Epidermal melanocyte (primary cell): ENCODE measurements around the gene VSIG1.

Experiments
- DNase-seq: peaks from one replicate; pipeline ENCODE4 v3.0.0; 2011; ENCODE audit warnings: low spot score; ENCODE audit not compliant: insufficient read length

VSIG1 gene

DNA sequence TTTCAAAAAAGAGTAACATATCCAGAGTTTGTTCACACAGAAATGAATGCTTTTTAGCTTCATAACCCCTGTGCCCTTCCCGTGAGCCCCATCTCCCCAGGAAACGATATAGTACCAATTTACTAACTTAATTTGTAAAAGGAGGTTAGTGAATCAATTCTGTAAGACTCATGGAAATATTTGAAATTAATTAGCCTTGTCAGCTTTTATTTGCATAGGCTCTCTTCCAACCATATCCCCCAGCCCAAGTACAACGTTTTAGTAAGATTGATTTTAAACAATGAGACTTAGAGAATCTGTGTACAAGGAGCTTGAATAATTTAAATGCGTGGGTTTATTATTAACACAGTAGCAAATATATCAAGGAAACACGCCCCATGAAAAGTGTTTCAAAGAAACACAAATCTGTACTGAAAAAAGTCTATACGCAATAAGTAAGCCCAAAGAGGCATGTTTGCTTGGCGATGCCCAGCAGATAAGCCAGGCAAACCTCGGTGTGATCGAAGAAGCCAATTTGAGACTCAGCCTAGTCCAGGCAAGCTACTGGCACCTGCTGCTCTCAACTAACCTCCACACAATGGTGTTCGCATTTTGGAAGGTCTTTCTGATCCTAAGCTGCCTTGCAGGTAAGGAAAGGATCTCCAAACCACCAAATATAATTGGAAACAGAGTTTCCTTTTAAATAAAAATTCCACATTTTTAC is at the start of gene VSIG1:
TSS of gene VSIG1 (plus strand) at position 512 of the 703 bp plus-strand sequence. CDS start at position 578, 66 bp downstream.
- no peak for DNase-seq

DNA sequence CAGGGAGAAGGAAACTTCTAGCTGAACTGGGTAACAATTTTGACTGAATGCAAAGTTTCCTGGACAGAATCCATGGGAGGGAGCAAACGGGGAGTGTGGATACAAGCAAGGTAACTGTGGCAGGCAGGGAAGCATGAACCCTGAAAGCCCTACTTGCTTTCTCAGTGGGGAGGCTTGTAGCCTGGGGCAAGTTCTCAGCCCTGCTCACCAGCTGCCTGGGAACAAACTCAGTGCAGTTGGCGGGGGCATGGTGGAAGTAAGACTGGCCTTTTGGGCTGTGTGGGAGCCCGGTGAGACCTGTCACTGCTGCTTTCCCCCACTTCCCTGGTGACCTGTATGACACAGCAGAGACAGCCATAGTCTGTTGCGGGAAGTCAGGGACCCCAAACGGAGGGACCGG is 48.7 kb upstream of the VSIG1 start:
- DNase-seq = no peak

DNA sequence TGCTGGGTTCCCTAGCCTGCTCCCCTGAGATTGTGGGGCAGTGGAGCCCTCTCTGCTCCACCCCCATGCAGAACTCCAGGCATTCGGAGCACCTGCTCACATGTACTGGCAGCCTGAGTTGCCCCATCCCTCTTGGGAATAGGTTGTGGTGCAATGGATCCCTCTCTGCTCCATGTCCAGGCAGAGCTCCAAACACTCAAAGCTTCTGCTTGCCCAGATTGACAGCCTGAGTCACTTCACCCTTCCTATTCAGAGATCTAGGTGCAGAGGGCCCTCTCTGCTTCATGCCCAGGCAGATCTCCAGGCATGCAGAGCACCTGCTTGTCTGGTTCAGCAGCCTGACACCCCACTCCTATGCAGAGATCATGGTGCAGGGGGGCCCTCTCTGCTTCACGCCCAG is 44.1 kb upstream of the VSIG1 start:
- no peak for DNase-seq

DNA sequence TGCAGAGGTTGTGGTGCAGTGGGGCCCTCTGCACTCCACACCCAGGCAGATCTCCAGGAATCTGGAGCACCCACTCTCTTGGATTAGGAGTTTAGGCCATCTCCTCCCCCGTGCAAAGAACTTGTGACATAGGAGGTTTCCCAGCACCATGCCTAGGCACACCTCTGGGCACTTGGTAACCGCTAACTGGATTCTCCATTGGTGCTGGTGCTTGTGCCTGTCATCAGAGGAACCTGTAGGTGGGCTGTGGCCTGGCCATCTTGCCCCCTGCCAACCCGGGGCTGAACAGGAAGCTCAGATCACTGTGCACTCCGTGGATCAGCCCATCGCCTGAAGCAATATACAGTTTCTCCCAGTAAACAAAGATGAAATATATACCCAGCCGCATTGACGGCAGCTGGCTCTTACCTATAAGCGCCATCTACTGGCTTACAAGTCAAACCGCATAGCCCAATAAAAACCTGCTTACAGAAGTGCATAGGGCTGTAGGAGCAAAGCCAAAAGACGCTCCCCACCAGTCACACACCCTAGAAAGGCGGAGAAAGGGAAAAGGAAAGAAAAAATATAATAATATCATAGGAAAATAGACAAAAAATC is 43.5 kb upstream of the VSIG1 start:
- no peak for DNase-seq

DNA sequence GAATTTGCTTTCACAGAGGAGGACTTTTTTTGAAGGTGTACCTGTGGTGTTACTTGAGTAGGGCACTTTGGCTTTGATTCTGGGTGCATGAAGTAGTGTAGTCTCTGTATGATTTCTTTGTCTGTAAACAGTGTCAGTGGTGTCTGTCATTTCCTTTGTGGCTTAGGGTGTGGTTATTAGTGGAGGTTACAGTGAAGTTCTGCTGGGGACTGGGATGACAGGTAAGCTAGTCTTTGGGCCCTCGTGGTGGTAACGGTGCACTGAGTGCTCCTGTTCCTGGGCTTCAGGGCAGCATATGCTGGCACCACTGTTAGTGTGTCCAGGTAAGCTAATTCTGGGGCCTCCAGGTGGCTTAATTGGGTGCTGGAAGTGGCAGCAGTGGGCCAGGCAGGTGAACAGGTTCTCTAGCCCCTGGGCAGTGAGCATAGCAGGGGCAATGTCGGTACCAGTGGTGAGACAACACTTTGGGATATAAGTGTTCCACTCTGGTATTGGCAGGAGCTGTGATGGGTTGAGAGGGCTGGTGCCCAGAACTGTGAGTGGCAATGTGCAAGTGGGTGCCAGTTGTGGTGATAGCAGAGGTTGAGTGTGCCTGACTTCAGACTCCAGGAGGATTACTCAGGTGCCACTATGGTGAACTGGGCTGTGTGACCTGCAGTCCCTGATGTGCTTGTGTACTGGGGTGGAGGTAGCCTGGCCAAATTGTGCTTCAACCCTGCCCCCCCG is 26.0 kb upstream of the VSIG1 start:
- no peak for DNase-seq

DNA sequence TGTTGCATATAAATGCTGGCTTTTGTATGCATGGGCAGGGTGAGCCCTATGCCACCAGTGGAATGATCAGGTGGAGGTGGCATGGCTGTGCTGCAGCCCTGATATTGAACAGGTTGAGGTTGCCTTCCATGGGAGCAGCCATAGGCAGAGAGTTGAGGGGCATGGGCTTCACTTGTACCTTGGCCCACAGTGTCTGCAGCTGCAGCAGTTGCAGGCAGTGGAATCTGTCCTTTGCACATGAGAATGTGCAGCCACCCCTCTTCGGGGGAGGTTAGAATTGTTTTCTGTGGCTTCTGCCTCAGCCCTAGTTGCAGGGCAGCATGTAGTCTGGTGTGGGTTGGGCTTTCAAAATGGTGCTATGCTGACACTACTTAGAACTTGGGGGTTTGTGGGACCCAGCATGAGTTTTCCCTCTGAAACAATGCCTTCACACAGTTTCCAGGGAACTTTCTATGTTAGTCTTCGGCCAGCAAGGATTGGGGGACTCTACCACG is 25.4 kb upstream of the VSIG1 start:
- no peak for DNase-seq

DNA sequence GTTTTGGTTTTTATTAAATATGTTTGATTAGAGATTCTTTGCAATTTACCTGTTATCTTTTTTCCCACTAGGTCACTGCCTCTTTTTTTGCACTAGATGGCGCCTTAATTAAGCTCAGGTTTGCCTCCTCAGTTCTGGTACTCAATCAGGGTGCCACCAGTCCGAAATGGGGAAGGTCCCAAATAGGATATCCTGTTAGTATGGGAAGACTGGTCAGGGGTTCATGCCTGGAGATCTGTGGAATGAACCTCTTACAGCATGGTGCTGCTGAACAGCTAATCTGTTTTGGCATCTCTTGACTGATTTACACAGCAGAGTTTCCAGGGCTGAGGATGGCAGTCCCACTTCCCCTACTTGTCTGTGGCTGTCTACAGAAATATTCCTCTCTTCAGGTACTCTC is 24.2 kb upstream of the VSIG1 start:
- DNase-seq = no peak

DNA sequence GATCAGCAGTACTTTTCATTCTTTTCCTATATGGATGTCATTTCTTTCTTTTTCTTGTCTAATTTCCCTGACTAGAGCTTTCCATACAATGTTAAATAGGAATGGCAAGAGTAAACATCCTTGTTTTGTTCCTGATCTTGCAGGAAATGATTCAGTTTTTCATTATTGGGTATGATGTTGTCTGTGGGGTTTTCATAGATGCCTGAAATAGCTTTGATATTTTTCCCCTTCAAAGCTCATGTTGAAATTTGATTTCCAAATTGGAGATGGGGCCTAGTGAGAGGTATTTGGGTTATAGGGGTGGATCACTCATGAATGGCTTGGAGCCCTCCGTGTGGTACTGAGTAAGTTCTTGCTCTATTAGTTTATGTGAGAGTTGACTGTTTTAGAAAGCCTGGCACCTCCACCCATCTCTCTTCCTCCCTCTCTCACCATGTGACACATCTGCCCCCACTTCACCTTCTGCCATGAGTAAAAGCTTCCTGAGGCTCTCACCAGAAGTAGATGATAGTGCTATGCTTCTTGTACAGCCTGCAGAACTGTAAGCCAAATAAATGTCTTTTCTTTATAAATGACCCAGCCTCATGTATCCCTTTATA is 22.3 kb upstream of the VSIG1 start:
- DNase-seq = no peak

DNA sequence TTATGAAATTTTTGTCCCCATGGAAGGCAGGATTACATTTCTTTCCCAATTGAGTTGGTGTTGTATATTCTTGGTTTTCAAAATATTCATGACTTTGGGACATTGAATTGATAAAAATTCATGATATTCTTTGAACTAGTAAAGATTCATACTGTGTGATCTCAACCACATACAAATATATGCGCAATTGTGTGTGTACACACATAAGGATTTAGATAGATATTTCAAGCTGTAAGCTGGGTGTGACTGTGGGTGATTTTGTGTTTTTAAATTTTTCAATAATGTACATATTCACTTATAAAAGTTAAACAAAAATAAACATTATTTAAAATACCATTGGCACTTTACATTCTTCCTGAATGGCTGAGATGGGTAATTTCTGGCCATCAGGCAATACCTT is 19.5 kb upstream of the VSIG1 start:
- DNase-seq = no peak

DNA sequence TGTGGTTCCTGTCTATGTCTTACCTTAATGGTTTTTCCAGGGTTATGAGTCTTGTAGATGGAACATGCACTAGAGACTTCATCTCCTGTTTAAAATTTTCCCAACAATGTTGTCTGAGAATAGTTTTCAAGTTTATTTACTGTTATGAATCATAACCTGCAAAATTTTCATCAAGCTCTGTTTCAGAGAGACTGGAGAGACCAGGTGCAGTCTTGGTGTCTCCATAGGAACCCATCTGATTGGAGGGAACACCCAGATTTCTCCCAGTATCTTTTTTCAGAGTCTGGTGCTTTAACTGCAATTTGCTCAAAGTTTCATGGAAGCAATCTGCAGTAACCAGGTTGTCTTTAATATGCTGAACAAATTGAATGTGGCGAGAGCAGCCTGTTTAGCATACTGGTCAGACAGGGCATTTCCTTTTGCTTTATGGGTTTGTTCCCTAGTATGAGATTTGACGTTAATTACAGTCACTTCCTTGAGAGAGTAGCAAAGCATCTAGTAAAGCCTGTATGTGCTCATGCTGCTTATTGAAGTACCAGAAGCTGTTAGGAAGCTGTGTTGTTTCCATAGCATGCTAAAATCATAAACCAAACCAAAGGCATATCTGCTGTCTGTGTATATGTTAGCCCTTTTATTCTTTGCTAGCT is 18.8 kb upstream of the VSIG1 start:
- no peak for DNase-seq

DNA sequence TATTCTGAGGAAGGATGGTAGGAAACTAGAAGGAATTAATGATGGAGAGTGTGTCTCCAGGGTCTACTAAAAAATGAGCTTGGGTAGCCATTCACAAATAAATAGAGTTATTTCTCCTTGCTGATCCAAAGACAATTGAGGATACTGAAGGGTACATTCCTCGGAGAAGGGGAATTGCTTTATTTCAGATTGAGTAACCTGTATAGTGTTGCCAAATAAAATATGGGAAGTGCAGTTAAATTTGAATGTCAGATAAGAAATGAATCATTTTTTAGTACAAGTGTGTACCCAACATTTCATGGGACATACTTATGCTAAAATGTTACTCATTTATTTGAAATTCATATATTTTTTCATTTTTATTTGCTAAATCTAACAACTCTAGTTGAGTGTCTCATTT is 16.0 kb upstream of the VSIG1 start:
- DNase-seq = no peak

DNA sequence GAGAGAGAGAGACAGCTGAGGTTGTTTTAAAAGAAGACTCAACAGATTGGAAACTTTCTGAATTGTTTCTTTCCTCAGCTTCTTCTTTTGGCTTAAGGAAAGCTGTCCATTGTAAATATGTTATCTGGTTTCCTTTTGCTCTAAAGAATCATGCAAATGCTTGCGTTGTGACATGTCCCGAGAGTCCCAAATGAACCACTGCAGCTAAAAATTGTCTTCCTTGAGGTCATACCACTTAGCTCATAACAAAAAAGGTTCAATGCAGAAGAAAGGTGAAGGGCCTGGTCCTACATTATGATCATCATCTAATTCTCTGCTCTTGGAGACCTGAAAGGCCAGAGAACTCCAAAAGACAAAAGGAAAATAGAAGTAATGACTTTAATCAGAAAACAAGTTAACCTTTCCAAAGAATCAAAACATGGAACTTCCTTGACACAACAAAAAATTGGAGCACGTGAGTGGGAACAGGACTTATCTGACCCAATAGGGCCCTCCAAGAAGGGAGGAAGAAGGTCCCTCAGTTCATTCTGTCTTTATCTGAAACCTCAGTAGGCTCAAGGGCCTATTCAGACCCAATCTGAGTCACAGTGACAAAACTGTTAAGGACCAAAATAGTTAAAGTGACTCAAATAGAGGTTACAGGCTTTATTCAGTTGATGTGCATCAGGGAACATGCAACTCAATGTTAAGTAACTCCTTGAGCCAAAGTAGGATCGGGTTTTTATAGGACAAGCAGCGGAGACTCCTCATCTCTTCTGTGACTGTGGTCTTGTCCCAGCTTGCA is 14.7 kb upstream of the VSIG1 start:
- no peak for DNase-seq

DNA sequence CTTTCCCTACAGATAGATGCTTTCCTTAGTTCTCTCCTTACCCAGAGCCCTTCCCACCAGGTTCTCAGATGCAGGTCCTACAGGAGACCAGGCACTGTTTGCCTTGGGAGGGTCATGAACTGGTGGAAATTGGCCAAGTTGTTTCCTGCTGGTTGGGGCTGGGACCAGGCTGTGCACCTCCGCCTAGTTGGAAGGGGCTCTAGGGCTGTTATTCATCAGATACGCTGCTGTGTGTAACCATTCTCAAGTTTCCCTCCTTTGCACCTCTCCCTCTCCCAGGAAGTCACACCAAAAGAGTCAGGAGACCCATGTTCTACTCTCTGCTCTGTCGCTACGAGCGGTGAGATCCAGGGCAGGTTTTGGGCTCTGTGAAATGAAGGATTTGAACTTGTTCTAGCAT is 11.9 kb upstream of the VSIG1 start:
- no peak for DNase-seq

DNA sequence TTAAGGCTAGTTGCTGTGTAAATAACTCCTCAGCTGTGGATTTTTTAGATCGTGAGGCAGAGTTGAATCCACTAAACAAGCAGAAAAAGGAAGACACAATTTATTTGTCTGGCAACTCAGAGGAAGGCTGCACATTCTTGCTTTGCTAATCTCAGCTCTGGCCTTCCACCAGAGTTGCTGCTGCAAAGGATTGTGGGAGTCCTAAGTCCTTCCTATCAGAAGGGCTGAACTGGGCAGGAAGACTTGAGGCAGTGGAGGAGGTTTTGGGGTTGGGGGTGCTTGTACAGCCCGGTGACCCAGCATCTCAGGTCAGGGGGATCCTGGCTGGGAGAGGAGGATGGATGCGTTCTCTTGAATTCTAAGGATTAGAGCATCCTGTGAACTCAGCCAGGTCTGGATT is 11.0 kb upstream of the VSIG1 start:
- no peak for DNase-seq

DNA sequence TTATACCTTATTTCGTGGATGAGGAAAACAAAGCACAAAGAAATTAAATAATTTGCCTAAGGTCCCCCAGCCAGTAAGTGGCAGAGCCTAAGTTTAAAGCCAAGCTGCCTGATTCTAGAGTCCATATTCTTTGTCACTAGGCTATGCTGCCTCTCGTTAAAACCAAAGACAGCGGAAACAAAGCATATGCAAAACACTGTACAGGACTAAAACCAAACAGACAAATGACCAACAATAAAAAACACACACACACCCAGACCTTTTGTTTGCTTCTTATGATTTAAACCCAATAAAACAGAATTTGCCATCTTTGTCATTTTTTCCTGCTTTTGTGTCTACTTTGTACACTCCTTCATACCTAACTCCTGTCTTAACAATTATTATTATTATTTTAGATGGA is 10.1 kb upstream of the VSIG1 start:
- DNase-seq = no peak

DNA sequence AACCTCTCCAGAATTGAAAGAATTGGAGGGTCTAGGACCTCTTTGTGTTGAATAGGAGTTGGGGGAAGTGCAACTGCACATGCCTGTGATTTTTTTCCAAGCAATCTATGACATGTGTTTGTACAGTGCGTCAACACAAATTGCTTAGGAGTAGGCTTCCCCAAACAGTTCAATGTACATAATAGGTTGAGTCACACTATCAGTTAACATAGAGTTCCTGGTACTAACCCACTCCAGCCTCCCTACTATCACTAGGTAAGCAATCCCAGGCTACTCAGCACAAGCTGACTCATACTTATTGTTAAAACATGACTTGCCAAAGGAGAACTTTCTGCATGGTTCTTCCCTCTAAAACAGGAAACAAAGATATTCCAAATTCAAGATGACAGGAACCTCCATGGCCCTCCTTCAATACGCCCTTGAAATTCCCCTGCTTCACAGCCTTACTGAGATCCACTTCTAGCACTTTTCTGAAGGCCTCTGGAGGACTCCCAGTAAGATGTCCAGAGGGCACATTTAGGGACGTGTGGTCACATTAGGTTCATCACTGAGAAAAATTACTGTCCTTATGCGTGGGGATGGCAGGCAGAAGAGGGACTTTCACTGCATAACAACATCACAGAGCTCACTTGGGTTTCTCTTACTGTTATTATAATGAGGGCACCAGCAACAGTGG is 8.4 kb upstream of the VSIG1 start:
- no peak for DNase-seq

DNA sequence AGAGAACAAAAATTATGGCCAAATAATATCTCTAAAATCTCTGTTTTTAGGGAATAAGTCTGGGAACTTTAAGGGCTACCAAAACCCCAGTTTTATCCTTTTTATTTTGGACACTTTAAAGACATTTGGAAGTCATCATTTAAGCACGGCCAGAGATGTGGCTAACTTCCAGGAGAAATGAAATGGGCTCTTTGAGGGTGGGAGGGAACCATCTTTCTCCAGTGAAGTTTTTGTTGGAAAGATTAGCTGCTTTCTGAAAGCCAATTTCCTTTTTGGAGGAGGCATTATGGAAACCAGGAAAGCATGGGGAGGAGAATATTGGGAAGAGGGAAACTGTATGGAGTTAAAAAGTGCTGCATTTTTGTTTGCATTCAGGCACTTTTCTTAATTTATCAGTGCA is 4.8 kb downstream of the VSIG1 start:
- DNase-seq = no peak

DNA sequence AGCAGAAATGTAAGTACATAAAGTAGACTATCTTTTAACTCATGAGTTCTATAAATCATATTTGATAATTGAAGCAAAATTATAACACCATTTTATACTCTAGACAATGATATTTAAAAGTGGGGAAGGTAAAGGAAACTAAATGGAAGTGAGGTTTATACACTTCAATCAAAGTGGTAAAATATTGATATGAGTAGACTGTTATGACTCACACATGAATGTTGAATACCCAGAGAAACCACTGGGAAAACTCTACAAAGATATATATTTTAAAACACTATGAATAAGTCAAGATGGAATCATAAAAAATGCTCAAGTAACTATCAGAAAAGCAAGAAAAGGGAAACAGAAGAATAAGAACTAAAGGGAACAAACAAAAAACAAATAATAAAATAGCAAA is 8.4 kb downstream of the VSIG1 start:
- no peak for DNase-seq

DNA sequence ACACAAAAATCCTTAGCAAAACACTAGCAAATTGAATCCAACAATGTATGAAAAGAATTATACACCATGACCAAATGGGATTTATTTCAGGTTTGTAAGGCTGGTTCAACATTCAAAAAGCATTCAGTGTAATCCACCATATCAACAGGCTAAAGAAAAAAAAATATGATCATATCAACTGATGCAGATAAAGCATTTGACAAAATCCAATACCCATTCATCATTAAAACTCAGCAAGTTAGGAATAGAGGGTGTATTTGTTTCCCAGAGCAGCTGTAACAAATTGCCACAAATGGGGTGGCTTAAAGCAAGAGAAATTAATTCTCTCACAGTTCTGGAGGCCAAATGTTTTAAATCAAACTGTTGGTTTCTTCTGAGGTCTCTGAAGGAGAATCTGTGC is 10.7 kb downstream of the VSIG1 start:
- no peak for DNase-seq

DNA sequence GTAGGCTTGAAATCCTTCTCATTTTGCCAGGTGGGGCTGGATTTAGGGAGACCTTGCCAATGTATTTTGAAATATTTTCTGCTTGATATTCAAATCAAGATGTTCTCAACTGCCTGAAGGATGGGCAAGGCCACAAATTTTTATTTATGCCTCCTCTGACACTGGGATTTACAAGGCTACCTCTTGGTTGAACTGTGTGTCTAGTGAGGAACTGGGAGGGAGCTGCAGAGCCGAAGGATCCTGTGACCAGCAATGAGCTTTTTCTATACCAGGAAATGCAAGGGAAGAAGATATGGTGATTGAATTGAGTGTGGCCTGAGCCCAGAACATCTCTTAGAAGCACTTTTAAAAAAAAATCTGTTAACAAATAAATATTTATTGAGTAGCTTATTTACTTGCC is 14.9 kb downstream of the VSIG1 start:
- DNase-seq = no peak
